NCI-H82 (cell line): ENCODE results near the gene TNKS1BP1.
"Not testable (repeated sequence)": the region's sequence is repeated elsewhere in the genome, so short reads cannot be mapped to it uniquely, and the experiment has no call there.

Experiments
- DNase-seq: peaks from one replicate; lab custom pipeline; 2025; lab: John Stamatoyannopoulos, UW

Gene TNKS1BP1, protein sequence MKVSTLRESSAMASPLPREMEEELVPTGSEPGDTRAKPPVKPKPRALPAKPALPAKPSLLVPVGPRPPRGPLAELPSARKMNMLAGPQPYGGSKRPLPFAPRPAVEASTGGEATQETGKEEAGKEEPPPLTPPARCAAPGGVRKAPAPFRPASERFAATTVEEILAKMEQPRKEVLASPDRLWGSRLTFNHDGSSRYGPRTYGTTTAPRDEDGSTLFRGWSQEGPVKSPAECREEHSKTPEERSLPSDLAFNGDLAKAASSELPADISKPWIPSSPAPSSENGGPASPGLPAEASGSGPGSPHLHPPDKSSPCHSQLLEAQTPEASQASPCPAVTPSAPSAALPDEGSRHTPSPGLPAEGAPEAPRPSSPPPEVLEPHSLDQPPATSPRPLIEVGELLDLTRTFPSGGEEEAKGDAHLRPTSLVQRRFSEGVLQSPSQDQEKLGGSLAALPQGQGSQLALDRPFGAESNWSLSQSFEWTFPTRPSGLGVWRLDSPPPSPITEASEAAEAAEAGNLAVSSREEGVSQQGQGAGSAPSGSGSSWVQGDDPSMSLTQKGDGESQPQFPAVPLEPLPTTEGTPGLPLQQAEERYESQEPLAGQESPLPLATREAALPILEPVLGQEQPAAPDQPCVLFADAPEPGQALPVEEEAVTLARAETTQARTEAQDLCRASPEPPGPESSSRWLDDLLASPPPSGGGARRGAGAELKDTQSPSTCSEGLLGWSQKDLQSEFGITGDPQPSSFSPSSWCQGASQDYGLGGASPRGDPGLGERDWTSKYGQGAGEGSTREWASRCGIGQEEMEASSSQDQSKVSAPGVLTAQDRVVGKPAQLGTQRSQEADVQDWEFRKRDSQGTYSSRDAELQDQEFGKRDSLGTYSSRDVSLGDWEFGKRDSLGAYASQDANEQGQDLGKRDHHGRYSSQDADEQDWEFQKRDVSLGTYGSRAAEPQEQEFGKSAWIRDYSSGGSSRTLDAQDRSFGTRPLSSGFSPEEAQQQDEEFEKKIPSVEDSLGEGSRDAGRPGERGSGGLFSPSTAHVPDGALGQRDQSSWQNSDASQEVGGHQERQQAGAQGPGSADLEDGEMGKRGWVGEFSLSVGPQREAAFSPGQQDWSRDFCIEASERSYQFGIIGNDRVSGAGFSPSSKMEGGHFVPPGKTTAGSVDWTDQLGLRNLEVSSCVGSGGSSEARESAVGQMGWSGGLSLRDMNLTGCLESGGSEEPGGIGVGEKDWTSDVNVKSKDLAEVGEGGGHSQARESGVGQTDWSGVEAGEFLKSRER (N-terminal part only)

DNA sequence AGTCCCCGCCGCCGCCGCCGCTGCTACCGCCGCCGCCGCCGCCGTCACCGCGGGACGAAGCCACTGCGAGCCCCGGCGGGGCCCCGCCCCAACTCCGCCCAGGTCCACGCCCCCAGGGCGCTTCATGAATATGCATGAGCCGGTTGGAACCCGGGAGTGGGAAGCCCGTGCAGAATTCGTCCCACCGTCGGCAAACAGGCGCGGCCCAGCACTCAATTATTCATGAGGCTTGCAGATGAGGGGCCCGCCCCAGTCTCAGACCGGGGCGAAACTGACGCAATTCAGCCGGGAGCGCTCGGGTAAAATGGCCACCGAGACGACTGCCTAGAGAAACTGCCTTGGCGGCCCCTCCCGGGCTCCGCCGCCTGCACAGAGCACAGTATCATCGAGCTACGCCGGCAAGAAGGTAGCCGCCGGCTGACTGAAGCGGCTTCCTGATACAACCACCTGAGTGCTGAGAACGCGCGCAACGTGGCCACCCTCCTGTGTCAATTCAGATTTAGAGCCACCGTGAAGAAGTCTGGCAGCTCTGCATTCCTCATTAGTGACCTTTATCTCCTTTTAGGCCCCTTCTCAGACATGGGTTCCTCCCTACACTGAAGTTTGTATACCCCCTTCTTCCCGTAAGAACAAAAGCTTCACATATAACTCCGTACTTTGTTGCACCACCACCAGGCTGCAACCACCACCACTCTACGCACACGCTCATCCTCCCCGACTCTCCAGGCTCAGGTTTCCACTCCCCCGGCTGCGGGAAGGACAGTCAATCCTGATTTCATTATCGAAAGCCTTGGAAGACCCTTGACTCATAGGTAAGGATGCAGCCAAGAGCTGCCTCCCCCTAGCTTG is at the start of gene TNKS1BP1:
TNKS1BP1 (minus strand) TSS at position 67 of the 849 bp plus-strand sequence. CDS start 3,067 bp downstream, outside the sequence.
- peak; percentile 96 for DNase-seq

DNA sequence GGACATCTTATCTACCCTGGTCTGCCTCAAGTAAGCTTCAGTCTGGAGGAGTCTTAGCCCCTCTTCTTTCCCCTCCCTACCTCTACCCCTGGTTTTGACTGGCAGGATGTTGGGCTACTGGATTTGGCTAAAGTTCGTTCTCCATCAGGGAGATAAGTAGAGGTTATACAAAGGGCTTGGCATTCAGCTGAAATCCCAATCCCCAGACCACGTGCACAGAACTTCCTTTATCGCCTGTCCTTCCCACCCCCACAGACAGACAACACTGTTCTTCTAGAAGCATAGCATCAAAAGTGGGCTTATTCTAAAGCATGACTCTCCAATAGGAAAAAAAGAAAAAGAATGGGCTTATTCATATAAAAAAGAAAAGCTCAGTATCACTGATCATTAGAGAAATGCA is 48.4 kb upstream of the TNKS1BP1 start:
- no peak for DNase-seq

DNA sequence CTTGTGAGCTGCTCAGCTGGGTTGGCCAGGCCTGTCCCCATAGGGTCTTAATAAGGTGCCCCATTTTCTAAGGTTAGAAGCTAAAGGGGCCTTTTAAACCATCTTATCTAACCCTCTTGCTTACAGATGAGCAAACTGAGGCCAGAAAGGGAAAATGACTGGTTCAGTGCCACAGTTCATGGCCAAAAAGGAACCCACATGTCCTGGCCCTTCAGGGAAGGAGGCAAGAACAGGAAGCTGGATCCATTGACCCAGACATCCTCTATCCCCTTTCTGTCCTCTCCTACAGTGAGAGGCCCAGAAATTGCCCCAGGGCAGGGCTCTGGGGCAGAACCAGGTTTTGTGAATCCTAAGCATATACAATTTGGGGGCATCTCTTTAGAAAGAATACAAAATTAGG is 46.2 kb upstream of the TNKS1BP1 start:
- DNase-seq = no peak

DNA sequence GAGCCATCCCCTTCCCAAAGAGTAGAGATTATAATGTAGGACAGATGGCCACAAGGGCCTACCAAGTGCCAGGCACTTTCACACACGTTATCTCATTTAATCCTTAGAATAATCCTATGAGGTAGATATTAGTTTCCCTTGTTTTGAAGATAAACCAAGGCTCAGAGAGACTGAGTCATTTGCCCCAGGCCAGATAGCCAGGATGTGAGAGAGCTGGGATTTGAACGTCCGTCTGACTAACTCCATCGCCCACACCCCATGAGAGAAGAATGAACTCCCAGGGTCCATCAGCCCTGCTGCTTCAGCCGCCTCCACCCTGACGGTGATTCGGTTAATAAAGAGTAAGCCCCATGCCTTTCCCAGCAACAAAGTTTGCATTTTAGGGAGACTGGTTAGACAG is 45.5 kb upstream of the TNKS1BP1 start:
- DNase-seq = peak; percentile 87

DNA sequence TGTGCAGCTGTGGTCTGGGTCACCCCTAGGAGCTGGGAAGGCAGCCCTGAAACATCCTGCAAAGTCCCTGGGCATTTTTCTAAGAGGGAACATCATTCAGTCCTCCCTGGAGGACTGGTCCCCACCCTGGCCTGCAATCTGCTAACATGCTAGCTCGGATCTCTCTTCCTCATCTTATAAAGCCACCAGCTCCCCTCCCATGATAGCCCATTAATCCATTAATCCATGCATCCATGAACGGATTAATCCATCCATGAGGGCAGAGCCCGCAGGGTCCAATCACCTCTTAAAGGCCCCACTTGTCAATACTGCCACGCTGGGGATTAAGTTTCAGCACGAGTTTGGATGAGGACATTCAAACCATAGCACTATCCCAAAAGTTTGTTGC is 44.1 kb upstream of the TNKS1BP1 start:
- DNase-seq = peak; percentile 97

DNA sequence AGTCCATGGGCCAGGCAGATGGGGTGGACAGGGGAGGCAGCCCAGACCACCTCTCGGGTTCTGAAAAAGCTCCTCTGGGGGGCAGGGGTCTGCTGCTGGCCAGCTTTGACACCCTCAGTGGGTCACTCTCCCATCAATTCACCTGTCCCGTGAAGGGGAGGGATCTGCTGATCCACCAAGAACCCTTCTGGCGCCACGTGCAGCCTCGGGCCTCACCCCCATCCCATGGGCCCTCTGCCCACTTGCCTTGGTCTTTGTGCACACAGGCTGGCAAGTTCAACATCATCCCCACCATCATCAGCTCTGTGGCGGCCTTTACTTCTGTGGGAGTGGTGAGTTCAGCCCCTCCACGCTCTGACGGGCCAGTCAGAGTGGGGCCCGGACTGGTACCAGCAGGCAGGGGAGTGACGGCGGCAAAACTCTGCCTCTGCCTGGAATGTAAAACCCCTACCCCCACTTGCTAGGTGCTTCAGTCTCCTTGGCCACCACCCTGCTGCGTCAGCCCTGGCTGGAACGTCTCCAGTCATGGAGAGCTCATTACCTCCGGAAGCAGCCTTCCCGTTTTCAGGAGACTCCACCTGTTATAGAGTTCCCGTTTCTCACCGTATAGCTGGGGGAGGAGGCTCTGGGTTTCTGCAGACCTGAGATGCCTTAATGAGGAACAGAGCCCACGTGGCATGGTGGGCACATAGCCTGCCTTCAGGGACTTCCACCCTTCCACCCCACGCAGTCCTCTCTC is 43.5 kb upstream of the TNKS1BP1 start:
- peak; percentile 79 for DNase-seq

DNA sequence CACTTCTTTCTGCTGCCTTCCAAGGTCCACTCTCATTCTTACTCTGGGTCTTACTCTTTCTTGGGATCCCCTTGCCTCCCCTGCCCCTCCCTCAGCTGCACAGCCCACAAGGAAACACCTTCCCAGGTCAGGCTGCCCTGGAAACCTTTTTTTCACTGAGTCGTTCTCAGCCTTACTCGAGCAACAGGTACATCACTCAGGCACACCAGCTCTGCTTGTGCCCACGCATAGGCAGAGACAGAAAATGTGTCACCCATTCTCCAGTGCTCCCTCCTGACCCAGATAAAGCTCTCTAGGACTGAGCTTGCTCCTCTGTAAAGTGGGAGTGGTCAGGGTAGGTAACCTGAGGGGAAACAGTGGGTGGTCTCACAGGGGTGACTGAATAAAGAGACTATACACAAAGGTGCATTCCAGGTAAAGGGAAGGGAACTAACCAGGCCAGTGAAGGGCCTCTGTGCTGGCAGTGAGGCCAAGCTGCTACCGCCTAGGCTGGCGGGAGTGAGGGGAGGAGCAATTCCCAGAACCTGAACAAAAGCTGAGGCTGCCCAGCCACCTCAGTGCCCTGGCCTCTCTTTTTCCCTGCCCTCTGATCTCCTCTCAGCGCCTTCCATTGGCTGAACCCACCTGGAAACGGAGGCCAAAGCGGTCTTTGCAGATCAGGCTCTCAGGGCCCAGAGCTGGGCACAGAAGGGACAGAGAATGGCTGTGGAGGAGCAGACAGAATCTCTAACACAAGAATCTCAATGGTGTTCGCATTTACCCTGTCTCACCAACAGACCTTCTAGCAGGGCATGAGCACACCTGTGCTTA is 40.3 kb upstream of the TNKS1BP1 start:
- DNase-seq = peak; percentile 27

DNA sequence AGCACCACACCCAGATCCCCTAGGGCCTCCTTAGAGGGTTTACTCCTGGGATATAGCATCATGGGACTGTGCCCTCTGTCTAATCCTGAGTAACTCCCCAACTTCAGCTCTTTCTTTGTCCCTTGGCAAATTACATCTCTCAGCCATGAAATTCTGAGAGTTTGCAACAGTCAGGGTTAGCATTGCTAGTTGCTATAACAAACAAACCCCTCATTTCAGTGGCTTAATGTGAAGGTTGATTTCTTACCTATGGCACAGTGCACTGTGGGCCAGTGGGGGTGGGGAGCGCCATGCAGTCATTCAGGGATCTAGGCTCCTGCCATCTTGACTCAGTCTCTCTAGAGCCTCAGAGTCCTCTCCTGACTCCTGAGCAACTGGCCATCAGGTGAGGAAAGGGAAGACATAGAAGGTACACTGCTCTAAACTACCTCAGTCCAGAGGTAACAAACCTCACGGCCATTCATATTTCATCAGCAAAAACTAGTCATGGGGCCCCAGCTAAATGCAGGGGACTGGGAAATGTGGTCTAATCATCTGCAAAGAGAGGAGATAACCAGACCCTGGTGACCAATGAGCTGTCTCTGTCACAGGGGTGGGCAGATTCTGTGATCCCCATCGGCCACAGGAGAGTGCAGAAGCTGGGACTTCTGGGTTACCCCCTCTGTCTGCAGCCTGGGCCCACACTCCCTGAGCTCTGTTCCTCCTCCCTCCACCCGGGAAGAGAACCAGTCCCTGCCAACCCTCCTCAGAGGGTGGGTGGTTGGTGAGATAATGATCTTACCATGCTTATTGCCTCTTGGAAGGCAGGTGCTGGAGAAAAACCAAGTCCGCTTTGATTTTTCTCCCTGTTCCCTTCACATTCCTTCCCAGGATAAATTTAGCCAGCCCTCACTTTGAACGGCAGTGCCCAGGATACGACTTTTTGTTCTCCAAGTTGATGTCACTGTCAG is 38.7 kb upstream of the TNKS1BP1 start:
- DNase-seq = no peak

DNA sequence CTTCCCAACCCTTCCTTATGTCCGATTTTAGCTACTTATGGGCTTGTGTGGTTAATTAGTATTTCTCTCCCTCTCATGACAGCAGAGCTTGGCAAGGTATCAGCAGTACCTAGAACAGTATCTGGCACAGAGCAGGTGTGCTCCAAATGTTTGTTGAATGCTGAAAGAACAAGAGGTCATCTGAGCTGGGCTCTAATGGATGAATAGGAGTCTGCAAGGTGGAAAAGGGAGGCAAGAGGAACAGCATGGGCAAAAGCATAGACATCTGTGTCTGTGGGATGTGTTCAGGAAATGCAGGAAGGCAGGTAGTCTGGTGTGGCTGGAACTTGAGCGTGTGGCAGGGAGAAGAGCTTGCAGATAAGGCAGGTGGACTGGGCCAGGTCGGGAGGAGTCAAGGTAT is 37.2 kb upstream of the TNKS1BP1 start:
- no peak for DNase-seq

DNA sequence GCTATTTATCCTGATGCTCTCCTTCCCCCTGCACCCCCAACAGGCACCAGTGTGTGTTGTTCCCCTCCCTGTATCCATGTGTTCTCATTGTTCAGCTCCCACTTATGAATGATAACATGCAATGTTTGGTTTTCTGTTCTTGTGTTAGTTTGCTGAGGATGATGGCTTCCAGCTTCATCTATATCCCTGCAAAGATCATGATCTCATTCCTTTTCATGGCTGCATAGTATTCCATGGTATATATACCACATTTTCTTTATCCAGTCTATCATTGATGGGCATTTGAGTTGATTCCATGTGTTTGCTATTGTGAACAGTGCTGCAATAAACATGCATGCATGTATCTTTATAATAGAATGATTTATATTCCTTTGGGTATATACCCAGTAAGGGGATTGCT is 36.7 kb upstream of the TNKS1BP1 start:
- DNase-seq = not testable (repeated sequence)

DNA sequence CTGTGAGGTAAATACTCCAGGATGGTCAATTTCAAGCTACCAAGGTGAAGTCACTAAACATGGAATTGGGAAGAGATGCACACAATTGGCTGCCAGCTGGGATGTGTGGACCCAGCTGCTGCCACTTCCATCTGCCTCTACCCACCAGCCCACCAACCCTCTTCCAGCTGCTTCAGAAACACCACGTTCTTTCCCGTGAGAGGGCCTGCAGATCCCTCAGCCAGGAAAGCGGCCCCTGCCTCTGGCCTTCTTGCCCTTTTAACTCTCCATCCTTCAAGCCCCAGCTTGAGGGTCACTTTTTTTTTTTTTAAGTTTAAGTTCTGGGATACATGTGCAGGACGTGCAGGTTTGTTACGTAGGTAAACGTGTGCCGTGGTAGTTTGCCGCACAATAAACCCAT is 36.2 kb upstream of the TNKS1BP1 start:
- DNase-seq = no peak

DNA sequence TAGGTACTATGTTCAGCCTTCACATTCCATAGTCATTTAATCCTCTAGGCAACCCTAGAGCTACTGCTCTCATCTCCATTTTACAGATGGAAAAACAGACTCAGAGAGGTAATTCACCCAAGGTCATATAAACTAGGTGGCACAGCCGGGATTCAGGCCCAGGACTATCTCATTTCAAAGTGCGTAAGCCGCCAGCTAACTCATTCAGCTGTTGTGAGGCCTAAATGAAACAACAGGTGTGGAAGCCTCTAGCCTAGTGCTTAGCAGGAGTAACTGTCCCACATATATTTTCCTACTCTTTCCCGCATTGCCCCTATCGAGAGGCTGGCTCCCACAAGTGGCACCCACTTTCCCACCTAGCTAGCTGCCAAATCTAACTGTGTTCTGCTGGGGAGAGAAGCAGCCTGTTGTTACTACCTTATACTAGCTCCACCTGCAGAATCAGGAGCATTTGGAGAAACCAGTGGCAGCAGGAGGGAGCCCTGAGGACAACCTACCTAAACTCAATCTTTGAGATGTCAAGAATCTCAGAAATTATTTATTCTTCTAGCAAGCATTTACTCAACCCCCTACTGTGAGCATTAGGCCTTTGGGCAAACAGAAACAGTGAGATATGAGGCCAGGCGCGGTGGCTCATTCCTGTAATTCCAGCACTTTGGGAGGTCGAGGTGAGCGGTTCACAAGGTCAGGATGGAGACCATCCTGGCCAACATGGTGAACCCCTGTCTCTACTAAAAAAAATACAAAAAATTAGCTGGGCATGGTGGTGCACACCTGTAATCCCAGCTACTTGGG is 35.3 kb upstream of the TNKS1BP1 start:
- DNase-seq = peak; percentile 31

DNA sequence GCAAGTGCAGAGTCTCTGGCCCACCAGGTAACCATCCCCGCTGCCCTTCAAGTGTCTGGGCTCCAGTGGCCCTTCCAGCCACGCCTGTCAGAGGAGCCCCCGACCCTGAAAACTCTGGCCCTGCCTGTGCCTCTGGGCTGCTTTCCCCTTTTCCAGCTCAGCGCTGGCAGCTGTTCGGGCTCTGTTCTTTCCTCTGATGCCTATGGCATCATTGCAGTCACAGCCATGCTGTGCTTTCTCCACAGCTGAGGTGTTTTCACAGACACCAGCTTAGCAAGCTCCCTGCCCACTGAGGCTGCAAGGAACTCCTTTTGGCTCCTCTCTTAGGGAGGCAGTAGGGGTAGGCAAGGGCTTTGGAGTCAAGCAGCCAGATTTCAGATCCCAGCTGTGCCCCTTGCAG is 34.6 kb upstream of the TNKS1BP1 start:
- DNase-seq = no peak

DNA sequence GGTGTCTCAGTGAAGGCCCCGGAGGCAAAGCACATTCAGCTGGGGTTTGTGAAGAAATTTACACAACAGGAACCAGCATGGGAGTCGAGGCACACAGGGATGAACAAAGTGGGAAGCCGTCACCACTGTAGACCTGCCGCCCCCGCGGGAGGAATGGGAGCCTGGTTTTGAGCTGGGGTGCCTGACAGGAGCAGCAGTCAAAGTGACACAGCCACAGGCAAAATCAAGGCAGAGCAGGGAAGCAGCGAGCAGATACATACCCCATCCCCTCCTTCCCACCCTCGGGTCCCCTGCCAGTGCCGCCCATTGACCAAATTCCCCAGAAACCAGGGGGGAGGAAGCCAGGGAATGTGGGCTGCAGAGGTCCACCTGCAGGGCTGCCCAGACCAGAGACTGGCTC is 34.2 kb upstream of the TNKS1BP1 start:
- DNase-seq = no peak

DNA sequence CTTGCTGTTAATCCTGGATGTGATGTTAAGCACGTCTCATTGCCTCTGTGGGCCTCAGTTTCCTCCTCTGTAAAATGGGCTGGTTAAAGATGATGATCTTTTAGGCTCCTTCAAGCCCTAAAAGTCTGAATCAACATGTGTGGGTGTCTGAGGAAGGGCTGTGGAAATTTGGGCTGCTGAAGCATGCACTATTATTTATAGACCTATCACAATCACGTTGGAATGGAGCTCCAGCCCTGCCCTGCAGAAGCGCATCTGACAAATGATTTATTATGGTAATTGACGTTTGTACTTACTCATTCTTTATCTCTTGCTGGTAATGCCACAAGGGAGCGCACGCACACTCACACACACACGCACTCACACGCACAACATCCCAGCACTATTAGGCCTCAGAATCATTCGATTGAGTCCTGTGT is 33.8 kb upstream of the TNKS1BP1 start:
- no peak for DNase-seq

DNA sequence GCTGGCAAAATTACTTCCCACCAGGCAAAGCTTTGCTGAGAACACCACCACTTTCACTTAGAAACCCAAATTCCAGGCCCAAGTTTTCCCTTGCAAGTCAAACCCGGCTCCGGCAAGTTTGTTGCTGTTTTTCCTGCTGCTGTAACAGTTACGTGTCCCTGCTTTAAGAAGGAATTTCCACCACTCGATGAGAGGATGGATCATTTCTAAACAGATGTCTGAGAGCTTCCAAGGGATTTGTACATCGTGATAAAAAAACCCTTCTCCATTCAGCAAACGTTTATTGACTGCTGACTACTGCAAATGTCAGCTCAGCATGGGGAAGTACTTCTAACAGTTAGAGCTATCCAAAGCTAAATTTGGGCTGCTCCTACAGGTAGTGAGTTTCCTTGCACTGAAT is 33.1 kb upstream of the TNKS1BP1 start:
- peak; percentile 45 for DNase-seq

DNA sequence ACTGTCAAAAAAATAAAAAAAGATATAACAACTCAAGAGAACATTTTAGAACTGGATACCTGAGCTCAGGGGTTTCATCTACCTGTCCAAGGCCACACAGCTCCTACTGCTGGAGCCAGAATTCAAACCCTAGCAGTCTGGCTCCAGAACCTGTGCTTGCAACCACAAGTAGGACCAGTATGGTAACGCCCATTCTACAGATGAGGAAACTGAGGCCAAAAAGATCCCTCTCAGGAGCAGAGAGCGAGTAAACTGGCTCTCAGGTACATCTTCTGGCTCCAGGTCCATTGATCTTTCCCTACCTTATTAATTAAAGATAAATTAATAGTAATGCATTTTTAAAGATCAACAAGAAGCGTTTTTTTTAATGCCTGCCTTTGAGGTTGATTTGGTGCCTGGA is 32.6 kb upstream of the TNKS1BP1 start:
- no peak for DNase-seq

DNA sequence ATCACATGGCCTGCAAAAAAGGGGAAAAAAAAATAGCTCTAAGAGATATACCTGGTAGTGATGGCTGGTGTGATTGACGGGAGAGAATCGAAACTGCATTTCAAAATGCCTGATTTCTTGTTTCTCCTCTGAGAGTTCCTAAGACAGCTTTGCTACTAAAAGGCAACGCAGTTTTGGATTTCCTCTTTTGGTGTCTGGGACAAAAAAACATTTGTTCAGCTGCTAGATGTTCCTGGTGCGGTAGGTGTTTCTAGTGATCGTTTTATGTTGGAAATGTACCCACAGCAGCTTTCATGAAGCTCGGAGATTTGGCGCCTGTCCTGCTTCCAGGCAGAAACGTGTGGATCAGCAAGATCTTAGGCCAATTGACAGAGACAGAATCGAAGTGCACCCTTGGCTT is 31.5 kb upstream of the TNKS1BP1 start:
- DNase-seq = no peak
